Measurements from ENCODE around the gene H2AZ2.

H2AZ2 gene

GRCh38 chr7:44838751-44839150 lies 9.1 kb downstream of the H2AZ2 start:
- H3K4me3 ChIP-seq (ENCODE audit: low read depth, low read length): no peak overlapping the region
- TF ChIP-seq MYC (IDR thresholded peaks at IDR 0.05; ENCODE audit: low read depth, low read length): no peak
- TF ChIP-seq POLR2A (IDR thresholded peaks at IDR 0.05; ENCODE audit: extremely low read depth, insufficient read length): no peak
- TF ChIP-seq CTCF (IDR thresholded peaks at IDR 0.05; ENCODE audit: low read depth, low read length): no peak
- no peak for TF ChIP-seq MAX (IDR thresholded peaks at IDR 0.05; ENCODE audit: low read depth, low read length)
- no peak for DNase-seq (ENCODE audit: low read depth)

GRCh38 chr7:44827567-44827966 lies 20.3 kb downstream of the H2AZ2 start:
- no peak overlapping the region for H3K4me3 ChIP-seq (ENCODE audit: low read depth, low read length)
- no peak for TF ChIP-seq POLR2A (IDR thresholded peaks at IDR 0.05; ENCODE audit: extremely low read depth, insufficient read length)
- no peak for TF ChIP-seq MYC (IDR thresholded peaks at IDR 0.05; ENCODE audit: low read depth, low read length)
- no peak for DNase-seq (ENCODE audit: low read depth)

GRCh38 chr7:44824894-44825526 lies 22.9 kb downstream of the H2AZ2 start:
- no peak overlapping the region for H3K4me3 ChIP-seq (ENCODE audit: low read depth, low read length)
- no peak for DNase-seq (ENCODE audit: low read depth)
- no peak for TF ChIP-seq MYC (IDR thresholded peaks at IDR 0.05; ENCODE audit: low read depth, low read length)
- TF ChIP-seq MAX (IDR thresholded peaks at IDR 0.05; ENCODE audit: low read depth, low read length): no peak
- no peak for TF ChIP-seq POLR2A (IDR thresholded peaks at IDR 0.05; ENCODE audit: extremely low read depth, insufficient read length)
- no peak for TF ChIP-seq CTCF (IDR thresholded peaks at IDR 0.05; ENCODE audit: low read depth, low read length)

GRCh38 chr7:44823255-44823781 lies 24.6 kb downstream of the H2AZ2 start:
- H3K4me3 ChIP-seq (ENCODE audit: low read depth, low read length): no peak overlapping the region
- no peak for DNase-seq (ENCODE audit: low read depth)
- TF ChIP-seq CTCF (IDR thresholded peaks at IDR 0.05; ENCODE audit: low read depth, low read length) (no peak), MYC (IDR thresholded peaks at IDR 0.05; ENCODE audit: low read depth, low read length) (no peak), POLR2A (IDR thresholded peaks at IDR 0.05; ENCODE audit: extremely low read depth, insufficient read length) (no peak), MAX (IDR thresholded peaks at IDR 0.05; ENCODE audit: low read depth, low read length) (no peak)

GRCh38 chr7:44819292-44819691 lies 28.6 kb downstream of the H2AZ2 start:
- no peak for DNase-seq (ENCODE audit: low read depth)
- TF ChIP-seq CTCF (IDR thresholded peaks at IDR 0.05; ENCODE audit: low read depth, low read length): no peak
- no peak for TF ChIP-seq MYC (IDR thresholded peaks at IDR 0.05; ENCODE audit: low read depth, low read length)
- TF ChIP-seq MAX (IDR thresholded peaks at IDR 0.05; ENCODE audit: low read depth, low read length): no peak
- TF ChIP-seq POLR2A (IDR thresholded peaks at IDR 0.05; ENCODE audit: extremely low read depth, insufficient read length): no peak
- H3K4me3 ChIP-seq (ENCODE audit: low read depth, low read length): no peak overlapping the region

GRCh38 chr7:44814919-44815318 lies 33.0 kb downstream of the H2AZ2 start:
- DNase-seq (ENCODE audit: low read depth): peak; percentile 51
- TF ChIP-seq MAX (IDR thresholded peaks at IDR 0.05; ENCODE audit: low read depth, low read length) (no peak), POLR2A (IDR thresholded peaks at IDR 0.05; ENCODE audit: extremely low read depth, insufficient read length) (no peak), CTCF (IDR thresholded peaks at IDR 0.05; ENCODE audit: low read depth, low read length) (peak; percentile 25), MYC (IDR thresholded peaks at IDR 0.05; ENCODE audit: low read depth, low read length) (no peak)
- no peak overlapping the region for H3K4me3 ChIP-seq (ENCODE audit: low read depth, low read length)
